Measurements from ENCODE around the gene BMP8A.

The BMP8A gene

DNA sequence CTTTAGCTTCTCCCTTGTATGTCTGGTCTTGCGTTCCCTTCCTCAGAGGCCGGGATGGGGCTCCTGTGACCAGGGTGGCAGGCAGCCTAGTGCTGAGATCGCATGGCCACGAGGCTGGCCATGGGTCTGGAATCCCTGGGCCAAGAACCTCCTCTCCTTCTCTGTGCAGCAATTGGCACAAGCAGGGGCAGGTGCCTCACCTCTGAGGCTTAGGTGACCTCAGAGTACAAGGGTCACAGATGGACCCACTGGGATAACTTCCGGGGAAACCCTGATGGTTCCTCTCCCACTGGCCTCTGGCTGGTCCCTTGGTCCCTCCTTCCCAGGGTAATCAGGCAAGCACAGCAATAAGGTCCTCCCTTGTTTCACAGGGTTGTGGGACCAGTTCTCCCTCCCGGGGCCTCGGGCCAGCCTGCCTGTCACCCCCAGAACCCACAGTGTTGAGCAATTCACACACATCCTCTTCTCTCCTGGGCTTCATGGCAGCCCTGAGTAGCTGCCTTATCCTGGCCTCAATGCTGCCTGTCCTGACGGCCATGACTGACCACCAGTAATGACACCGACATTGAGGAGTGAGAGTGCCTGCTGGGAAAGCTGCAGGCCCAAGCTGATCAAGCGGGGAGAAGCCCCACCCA is 38.6 kb downstream of the BMP8A start:
- DNase-seq = no peak

- no peak for DNase-seq
Observed at GRCh38 chr1:39531526-39531925, 40.1 kb downstream of the BMP8A start.

- DNase-seq = no peak
Observed at GRCh38 chr1:39533442-39533841, 42.0 kb downstream of the BMP8A start.

DNA sequence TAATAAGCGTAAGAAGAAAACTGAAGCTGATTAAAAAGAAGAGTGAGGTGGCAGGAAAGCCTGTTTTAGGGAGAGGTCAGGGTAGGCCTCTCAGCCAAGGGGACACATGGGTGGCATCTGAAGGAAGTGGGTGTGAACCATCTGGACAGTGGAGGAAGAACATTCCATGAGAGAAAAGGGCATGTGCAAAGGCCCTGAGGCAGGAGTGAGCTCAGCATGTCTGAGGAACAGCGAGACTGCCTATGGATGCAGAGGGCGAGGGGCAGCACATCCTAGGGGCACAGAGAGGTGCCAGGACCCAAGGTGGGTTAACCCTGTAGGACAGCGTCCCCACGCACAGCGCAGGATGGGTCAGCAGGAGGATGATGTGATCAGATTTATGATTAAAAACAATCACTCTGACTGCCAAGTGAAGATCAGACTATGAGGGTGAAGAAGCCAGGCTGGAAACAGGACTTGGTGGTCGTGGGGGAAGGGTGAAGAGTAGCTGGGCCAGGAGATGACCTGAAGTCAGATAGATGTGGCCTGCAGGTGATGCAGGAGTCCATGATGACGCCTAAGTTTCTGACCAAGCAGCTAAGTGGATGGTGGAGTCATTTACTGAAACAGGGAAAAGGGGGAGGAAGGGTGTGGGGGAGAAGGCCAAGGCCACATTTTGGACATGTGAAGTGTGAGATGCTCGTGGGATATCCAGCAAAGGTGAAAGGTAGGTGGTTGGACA is 47.3 kb downstream of the BMP8A start:
- DNase-seq = no peak

DNA sequence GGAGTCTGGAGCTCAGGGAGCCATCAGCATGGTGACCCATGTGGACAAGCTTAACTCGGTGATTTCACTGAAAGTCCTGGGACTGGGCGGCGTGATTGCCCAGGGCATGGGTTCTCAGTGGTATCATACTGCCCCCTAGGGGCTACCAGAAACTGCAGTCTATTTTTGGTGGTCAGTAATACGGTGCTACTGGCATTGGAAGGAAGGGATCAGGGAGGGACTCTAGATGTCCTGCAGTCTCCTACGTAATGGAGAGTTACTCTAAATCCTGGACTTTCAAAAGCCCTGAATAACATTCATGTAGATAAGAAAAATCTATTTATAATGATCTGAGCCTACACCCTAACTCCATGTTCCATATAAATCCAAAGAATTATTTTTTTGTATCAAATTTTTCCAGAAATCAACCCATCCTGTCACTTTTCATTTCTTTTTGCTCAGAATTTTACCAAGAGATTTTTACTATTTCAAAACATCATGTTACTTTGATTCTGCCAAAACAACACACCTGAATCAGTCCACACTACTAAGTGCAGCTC is 47.9 kb downstream of the BMP8A start:
- DNase-seq = peak; percentile 48

- DNase-seq = no peak
Observed at GRCh38 chr1:39540504-39541031, 49.1 kb downstream of the BMP8A start.

DNA sequence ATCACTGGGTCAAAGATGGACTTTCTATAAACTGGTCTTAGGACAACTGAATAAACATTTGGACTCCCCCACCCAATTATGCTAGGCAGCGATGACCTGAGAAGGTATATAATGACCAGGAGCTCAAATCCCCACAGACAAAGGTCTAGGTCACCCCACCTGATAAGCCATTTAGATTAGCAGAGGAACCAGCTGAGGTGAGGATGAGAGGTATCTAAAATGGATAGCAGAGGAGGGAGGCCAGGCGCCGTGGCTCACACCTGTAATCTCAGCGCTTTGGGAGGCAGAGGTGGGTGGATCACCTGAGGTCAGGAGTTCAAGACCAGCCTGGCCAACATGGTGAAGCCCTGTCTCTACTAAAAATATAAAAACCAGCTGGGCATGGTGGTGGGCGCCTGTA is 51.5 kb downstream of the BMP8A start:
- DNase-seq = no peak

- DNase-seq = no peak
Observed at GRCh38 chr1:39544327-39544726, 52.9 kb downstream of the BMP8A start.

- DNase-seq = no peak
Observed at GRCh38 chr1:39545531-39545930, 54.1 kb downstream of the BMP8A start.

GRCh38 chr1:39554277-39554676 is 62.8 kb downstream of the BMP8A start:
- DNase-seq = no peak

- DNase-seq = no peak
Observed at GRCh38 chr1:39561279-39561678, 69.8 kb downstream of the BMP8A start.

- no peak for DNase-seq
Observed at GRCh38 chr1:39562886-39563285, 71.5 kb downstream of the BMP8A start.

DNA sequence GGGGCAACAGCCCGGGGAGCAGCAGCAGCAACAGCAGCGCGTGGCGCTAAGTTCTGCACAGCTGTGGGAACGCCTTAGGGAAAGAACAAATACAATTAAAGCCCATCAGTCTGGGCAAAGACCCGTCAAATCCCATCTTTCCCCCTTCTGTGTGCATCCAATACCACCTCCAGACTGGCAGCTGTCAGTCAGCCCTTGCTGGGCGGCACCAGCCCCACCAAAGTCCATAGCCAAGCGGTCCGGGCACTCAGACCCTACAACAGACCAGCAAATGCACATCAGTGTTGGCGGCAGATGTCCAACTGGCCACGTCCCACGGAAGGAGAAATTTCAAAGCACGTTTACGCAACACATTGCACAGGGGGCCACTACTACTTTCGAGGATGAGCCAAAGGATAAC is 72.2 kb downstream of the BMP8A start:
- no peak for DNase-seq

DNA sequence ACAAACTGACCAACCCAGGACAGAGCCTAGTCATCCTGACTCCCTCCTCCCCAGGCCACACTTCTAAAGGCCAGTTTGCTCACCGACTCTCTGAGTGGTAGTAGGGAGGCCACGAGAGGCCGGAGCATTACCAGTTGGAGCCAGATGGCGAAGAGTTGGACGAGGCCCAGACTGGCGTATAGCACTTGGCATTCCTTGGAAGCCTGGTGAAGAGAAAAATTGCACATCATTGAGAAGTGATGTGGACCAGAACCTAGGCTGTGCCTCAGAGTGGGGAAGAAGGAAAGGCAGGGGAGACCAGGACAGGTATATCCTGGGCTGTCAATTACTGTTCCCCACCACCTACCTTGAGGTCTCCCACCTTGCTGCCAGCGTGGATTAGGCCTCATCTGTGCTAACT is 72.9 kb downstream of the BMP8A start:
- DNase-seq = no peak

- no peak for DNase-seq
Observed at GRCh38 chr1:39564941-39565340, 73.5 kb downstream of the BMP8A start.

- no peak for DNase-seq
Observed at GRCh38 chr1:39566441-39567137, 75.2 kb downstream of the BMP8A start.

DNA sequence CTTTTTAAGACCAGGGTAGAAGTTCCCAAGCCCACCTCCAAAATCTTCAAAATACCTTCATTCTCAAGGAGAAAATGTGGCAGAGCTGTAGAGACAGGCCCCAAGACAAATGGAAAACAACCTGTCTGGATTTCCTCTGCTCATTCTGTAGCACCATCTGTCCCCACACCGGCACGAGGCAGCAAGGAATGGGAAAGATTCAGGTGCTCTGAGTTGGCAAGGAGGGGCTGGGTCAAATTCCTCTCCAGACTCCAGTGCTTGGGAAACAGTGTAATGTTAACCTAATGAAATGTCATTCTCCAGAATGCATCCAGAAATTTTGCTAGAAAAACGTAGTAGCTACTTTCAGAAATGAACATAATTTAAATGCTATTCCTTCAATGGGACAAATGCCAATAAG is 75.9 kb downstream of the BMP8A start:
- DNase-seq = no peak

DNA sequence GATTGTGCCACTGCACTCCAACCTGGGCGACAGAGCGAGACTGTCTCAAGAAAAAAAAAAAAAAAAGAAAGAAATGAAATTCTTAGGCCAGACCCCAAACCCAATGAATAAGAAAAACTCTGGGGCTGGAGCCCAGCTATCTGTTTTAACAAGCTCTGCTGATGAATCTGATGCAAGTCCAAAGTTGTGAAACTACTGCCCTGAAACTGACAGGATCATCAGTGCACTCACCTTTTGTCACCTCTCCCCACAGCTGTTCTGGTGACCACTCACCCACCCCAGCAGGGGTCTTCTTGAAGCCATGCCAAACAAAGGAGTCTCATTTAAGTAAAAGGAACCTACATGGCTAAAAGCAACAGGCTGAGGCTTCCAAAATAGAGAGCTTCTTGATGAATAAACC is 76.8 kb downstream of the BMP8A start:
- no peak for DNase-seq

DNA sequence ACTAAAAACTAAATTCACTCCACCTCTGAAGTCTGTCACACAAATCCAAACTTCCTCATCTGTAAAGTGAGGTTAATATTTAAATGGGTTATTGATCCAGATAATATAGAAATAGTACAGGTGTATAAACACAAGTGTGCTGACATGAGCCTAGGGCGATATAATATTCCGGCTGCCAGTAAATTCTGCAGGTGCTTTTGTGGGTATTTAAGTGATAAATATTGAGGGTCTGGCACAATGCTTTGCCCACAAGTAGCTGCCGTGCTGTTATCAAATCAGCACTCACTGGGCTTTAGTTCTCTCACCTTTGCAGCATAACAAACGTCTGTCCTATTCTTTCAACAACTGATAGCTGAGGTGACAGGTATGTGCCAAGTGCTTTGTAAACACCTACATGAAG is 77.6 kb downstream of the BMP8A start:
- DNase-seq = no peak

- DNase-seq = no peak
Observed at GRCh38 chr1:39570477-39571177, 79.2 kb downstream of the BMP8A start.

DNA sequence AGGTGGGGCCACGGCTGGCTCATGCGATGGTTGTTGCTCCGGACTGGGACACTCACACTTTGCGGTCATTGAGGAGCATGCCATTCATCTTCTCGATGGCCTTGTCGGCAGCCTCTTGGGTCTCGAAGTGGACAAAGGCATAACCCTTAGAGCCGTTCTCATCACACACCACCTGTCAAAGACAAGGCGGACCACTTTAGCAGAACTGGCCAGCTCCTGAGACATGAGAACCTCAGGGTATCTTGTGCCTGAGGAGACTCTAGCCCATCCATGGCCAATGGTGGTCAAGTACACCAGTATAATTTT is 79.7 kb downstream of the BMP8A start:
- DNase-seq = no peak

DNA sequence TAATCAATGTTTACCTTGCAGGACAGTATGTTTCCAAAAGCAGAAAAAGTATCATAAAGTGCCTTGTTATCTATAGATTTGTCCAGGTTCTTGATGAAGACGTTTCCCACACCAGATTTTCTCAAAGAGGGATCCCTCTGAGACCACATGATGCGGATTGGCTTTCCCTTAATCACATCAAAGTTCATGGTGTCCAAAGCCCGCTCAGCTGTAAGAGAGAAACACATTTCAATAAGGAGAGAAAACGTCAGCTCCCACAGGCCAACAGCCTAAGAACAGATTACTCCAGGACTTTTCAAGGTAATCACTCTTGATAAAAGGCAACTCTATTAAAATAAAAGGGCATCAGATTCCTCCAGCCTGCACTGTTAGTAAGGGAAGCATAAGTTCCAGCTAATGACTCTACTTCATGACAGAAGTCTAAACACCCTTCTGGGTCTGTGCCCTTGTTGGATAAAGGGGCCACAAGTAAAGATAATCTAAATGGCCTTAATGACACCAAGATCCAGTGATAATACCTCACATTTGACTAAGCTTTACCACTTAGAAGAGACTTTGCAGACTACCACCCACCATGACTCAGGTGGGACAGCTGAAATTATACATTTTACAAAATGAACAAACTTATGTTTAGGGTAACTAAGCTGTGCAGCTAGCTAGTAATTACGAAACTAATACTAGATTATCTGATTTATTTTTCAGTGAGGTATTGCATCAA is 81.1 kb downstream of the BMP8A start:
- DNase-seq = no peak

DNA sequence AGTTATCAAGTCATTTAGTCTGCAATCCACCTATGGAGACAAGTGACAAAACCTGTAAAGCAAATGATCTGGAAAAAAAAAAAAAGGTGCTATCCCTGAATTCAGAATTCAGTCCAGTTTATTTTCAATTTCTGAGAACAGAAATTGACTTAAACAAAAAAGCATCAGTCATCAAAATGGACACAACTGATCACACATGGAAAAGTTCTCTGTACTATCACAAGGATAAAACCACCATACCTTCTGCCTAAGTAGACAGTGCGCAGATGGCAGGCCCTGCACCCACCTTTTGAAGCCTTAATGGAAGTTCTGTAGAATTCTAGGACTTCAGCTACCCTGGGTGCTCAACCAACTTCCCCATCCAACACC is 81.6 kb downstream of the BMP8A start:
- no peak for DNase-seq
